ENCODE results near the gene DHDDS.

DHDDS gene

GRCh38 chr1:26418865-26419349 is 13.2 kb upstream of the DHDDS start:
- no peak for DNase-seq

- DNase-seq = no peak
Observed at GRCh38 chr1:26419494-26419893, 12.6 kb upstream of the DHDDS start.

GRCh38 chr1:26429721-26430120 is 2.4 kb upstream of the DHDDS start:
- DNase-seq = no peak

GRCh38 chr1:26432793-26433192 is 672 bp downstream of the DHDDS start:
- no peak for DNase-seq

- no peak for DNase-seq
Observed at GRCh38 chr1:26434161-26434752, 2.1 kb downstream of the DHDDS start.

GRCh38 chr1:26438041-26438440 is 5.9 kb downstream of the DHDDS start:
- DNase-seq = no peak

- no peak for DNase-seq
Observed at GRCh38 chr1:26440259-26440658, 8.1 kb downstream of the DHDDS start.

- DNase-seq = no peak
Observed at GRCh38 chr1:26449868-26450267, 17.7 kb downstream of the DHDDS start.

- no peak for DNase-seq
Observed at GRCh38 chr1:26450908-26451307, 18.8 kb downstream of the DHDDS start.

GRCh38 chr1:26452459-26453183 is 20.5 kb downstream of the DHDDS start:
- no peak for DNase-seq

- DNase-seq = no peak
Observed at GRCh38 chr1:26459148-26459547, 27.0 kb downstream of the DHDDS start.

- no peak for DNase-seq
Observed at GRCh38 chr1:26459573-26460031, 27.5 kb downstream of the DHDDS start.

- no peak for DNase-seq
Observed at GRCh38 chr1:26468911-26469310, 36.8 kb downstream of the DHDDS start.

GRCh38 chr1:26469558-26469957 is 37.4 kb downstream of the DHDDS start:
- no peak for DNase-seq

GRCh38 chr1:26470878-26471497 is 38.9 kb downstream of the DHDDS start:
- no peak for DNase-seq

GRCh38 chr1:26471498-26472319 is 39.6 kb downstream of the DHDDS start:
- DNase-seq = peak; percentile 68

GRCh38 chr1:26472320-26472900 is 40.3 kb downstream of the DHDDS start, which contains the start of gene HMGN2:
Gene HMGN2 (plus strand): TSS chr1:26472440. CDS start chr1:26472613, 173 bp downstream.
- peak; percentile 95 for DNase-seq

GRCh38 chr1:26472901-26473845 is 41.1 kb downstream of the DHDDS start:
- peak; percentile 95 for DNase-seq

GRCh38 chr1:26474818-26475217 is 42.7 kb downstream of the DHDDS start:
- no peak for DNase-seq

- DNase-seq = no peak
Observed at GRCh38 chr1:26475989-26476388, 43.9 kb downstream of the DHDDS start.

GRCh38 chr1:26476958-26477357 is 44.8 kb downstream of the DHDDS start:
- no peak for DNase-seq
